Dendritic cell treated with granulocyte-macrophage colony-stimulating factor and Interleukin-4, amounts not matched to agents 40 ng/mL and 50 ng/mL, for 4 days (primary cell): ENCODE measurements around the gene RPH3AL.

Experiments used
- H3K27ac Mint-ChIP-seq: one replicate; pipeline ENCODE4 v1.8.0; 2022; ENCODE audit warnings: mild to moderate bottlenecking, mixed read lengths
- H3K27me3 Mint-ChIP-seq: one replicate; pipeline ENCODE4 v1.8.0; 2022; ENCODE audit warnings: mild to moderate bottlenecking, mixed read lengths
- H3K36me3 Mint-ChIP-seq: one replicate; pipeline ENCODE4 v1.8.0; 2022; ENCODE audit warnings: low read depth, mixed read lengths
- H3K4me1 Mint-ChIP-seq: one replicate; pipeline ENCODE4 v1.8.0; 2022; ENCODE audit warnings: low read depth, mixed read lengths
- H3K4me3 Mint-ChIP-seq: one replicate; pipeline ENCODE4 v1.8.0; 2022; ENCODE audit warnings: mild to moderate bottlenecking, moderate library complexity, mixed read lengths
- H3K9me3 Mint-ChIP-seq: one replicate; pipeline ENCODE4 v1.8.0; 2022; ENCODE audit warnings: mixed read lengths
- intact Hi-C: fragments of 100-400 bp; cut with micrococcal nuclease; formaldehyde crosslinking; loops from one replicate; pipeline ENCODE4 v1.15.0; 2022

Gene RPH3AL

GRCh38 chr17:163514-164098 lies 189.0 kb downstream of the RPH3AL start:
- Mint-ChIP-seq H3K4me1 (no peaks in the 10 kb centered on the region), H3K36me3 (no peaks in the 10 kb centered on the region), H3K9me3 (no peaks in the 10 kb centered on the region), H3K27me3 (no peaks in the 10 kb centered on the region), H3K4me3 (no peak overlapping the region), H3K27ac (no peak overlapping the region)
- intact Hi-C loops, result loop anchor here (5.0 kb wide), 1 partner anchor 224 kb away; no protein-coding TSS in a partner anchor

GRCh38 chr17:162689-163088 lies 189.9 kb downstream of the RPH3AL start:
- Mint-ChIP-seq H3K9me3 (no peaks in the 10 kb centered on the region), H3K4me3 (no peak overlapping the region), H3K27ac (no peak overlapping the region), H3K36me3 (no peaks in the 10 kb centered on the region), H3K4me1 (no peaks in the 10 kb centered on the region), H3K27me3 (no peaks in the 10 kb centered on the region)
- intact Hi-C loops, result loop anchor here (5.0 kb wide), 1 partner anchor 225 kb away; no protein-coding TSS in a partner anchor
